Activated CD4-positive, alpha-beta T cell treated with anti-CD3 and anti-CD28 coated beads, Interleukin-2, Interleukin-6, amounts not matched to agents 100 ng/mL and 50 ng/mL, durations not matched to agents 16 hours and 8 hours (primary cell): ENCODE data around the gene WDR27.

Experiments
- DNase-seq: peaks from one replicate; pipeline ENCODE4 v3.0.0-alpha.2; 2020

WDR27 gene

GRCh38 chr6:169425628-169426370 is 276.0 kb downstream of the WDR27 start:
- DNase-seq: no peak

GRCh38 chr6:169424821-169425240 is 277.0 kb downstream of the WDR27 start:
- no peak for DNase-seq

GRCh38 chr6:169424149-169424804 is 277.6 kb downstream of the WDR27 start:
- DNase-seq: no peak

- DNase-seq: no peak
These were observed 280.1 kb downstream of the WDR27 start for GRCh38 chr6:169421586-169422264.

- no peak for DNase-seq
These were observed 280.8 kb downstream of the WDR27 start for GRCh38 chr6:169420912-169421543.

GRCh38 chr6:169417101-169417500 is 284.7 kb downstream of the WDR27 start:
- no peak for DNase-seq

GRCh38 chr6:169416249-169416648 is 285.6 kb downstream of the WDR27 start:
- DNase-seq: no peak

- no peak for DNase-seq
These were observed 286.6 kb downstream of the WDR27 start for GRCh38 chr6:169415179-169415578.

GRCh38 chr6:169411722-169412121 is 290.1 kb downstream of the WDR27 start:
- DNase-seq: no peak

GRCh38 chr6:169411296-169411695 is 290.5 kb downstream of the WDR27 start:
- DNase-seq: no peak

GRCh38 chr6:169409742-169410312 is 292.0 kb downstream of the WDR27 start:
- DNase-seq: no peak

- no peak for DNase-seq
These were observed 294.5 kb downstream of the WDR27 start for GRCh38 chr6:169407325-169407724.
